DOHH2 (cell line): ENCODE measurements around the gene CTIF.

Experiments used
- CTCF ChIP-seq: fragments of 200-600 bp; sonication (generic); IDR thresholded peaks from one replicate; pipeline ENCODE4 v1.5.1; 2014; ENCODE audit warnings: antibody characterized with exemption, mild to moderate bottlenecking, low read depth, low read length; ENCODE audit not compliant: poor library complexity, severe bottlenecking
- EZH2phosphoT487 ChIP-seq: fragments of 200-600 bp; sonication (generic); IDR thresholded peaks from 2 replicates; pipeline ENCODE4 v1.6.1; 2017; ENCODE audit warnings: borderline replicate concordance, mild to moderate bottlenecking, antibody characterized with exemption, low read length, moderate library complexity, mixed read lengths

DNA sequence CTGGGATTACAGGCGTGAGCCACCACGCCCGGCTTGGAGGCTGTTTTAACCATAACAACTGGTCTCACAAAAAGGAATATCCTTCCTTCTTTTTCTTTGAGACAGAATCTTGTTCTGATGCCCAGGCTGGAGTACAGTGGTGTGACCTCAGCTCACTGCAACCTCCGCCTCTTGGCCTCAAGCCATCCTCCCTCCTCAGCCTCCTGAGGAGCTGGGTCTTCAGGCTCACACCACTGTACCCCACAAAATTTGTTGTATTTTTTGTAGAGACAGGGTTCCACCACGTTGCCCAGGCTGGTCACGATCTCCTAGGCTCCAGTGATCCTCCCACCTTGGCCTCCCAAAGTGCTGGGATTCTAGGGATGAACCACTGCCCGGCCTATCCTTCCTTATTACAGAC is 21.7 kb downstream of the CTIF start:
- TF ChIP-seq CTCF (no peak), EZH2phosphoT487 (no peak)
